ENCODE data around the gene LYPD6B.
A peak's percentile ranks its signal among the peaks of the same experiment; 100 is the strongest.

The LYPD6B gene

GRCh38 chr2:149205143-149205542 is 166.6 kb downstream of the LYPD6B start:
- DNase-seq (ENCODE audit: low read depth), result no peak
- H3K4me3 ChIP-seq (ENCODE audit: low read length), result no peak overlapping the region
- TF ChIP-seq, protein P1, sequence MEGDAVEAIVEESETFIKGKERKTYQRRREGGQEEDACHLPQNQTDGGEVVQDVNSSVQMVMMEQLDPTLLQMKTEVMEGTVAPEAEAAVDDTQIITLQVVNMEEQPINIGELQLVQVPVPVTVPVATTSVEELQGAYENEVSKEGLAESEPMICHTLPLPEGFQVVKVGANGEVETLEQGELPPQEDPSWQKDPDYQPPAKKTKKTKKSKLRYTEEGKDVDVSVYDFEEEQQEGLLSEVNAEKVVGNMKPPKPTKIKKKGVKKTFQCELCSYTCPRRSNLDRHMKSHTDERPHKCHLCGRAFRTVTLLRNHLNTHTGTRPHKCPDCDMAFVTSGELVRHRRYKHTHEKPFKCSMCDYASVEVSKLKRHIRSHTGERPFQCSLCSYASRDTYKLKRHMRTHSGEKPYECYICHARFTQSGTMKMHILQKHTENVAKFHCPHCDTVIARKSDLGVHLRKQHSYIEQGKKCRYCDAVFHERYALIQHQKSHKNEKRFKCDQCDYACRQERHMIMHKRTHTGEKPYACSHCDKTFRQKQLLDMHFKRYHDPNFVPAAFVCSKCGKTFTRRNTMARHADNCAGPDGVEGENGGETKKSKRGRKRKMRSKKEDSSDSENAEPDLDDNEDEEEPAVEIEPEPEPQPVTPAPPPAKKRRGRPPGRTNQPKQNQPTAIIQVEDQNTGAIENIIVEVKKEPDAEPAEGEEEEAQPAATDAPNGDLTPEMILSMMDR (conservative IDR thresholded peaks at IDR 0.05; ENCODE audit: low read depth, low read length), result no peak

- no peak for DNase-seq (ENCODE audit: low read depth)
- H3K4me3 ChIP-seq (ENCODE audit: low read length), result no peak overlapping the region
- TF ChIP-seq, protein P1 (conservative IDR thresholded peaks at IDR 0.05; ENCODE audit: low read depth, low read length), result no peak
These were observed 175.4 kb downstream of the LYPD6B start for GRCh38 chr2:149213764-149214493.

- no peak overlapping the region for H3K4me3 ChIP-seq (ENCODE audit: low read length)
- TF ChIP-seq, protein P1 (conservative IDR thresholded peaks at IDR 0.05; ENCODE audit: low read depth, low read length), result no peak
- DNase-seq (ENCODE audit: low read depth), result no peak
These were observed 180.0 kb downstream of the LYPD6B start for GRCh38 chr2:149218497-149218896.

GRCh38 chr2:149219856-149220255 is 181.4 kb downstream of the LYPD6B start:
- no peak for DNase-seq (ENCODE audit: low read depth)
- H3K4me3 ChIP-seq (ENCODE audit: low read length), result no peak overlapping the region
- TF ChIP-seq, protein P1 (conservative IDR thresholded peaks at IDR 0.05; ENCODE audit: low read depth, low read length), result no peak

GRCh38 chr2:149221002-149221401 is 182.5 kb downstream of the LYPD6B start:
- TF ChIP-seq, protein P1 (conservative IDR thresholded peaks at IDR 0.05; ENCODE audit: low read depth, low read length), result no peak
- H3K4me3 ChIP-seq (ENCODE audit: low read length), result no peak overlapping the region
- no peak for DNase-seq (ENCODE audit: low read depth)

DNA sequence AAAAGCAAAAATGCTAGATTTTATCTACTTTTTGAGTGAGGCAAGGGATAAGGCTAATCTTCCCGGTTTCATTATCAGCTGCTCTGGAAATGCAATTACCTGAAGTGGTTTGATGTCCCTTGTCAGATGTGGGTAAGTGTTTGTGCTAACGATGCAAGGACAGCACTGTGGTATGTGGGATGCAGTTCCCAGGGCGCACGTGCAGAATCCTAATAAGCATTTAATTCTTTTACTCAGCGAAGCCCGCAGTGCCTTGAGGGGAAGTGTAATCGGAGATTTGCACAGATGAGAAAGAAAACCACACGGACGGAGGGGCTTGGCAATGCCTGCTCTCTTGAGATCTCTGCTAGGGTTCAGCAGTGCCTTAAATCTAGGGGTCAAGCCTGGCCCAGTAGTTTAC is 183.4 kb downstream of the LYPD6B start:
- TF ChIP-seq, protein P1 (conservative IDR thresholded peaks at IDR 0.05; ENCODE audit: low read depth, low read length), result no peak
- DNase-seq (ENCODE audit: low read depth), result peak; percentile 63
- H3K4me3 ChIP-seq (ENCODE audit: low read length), result no peak overlapping the region

GRCh38 chr2:149223472-149224095 is 185.1 kb downstream of the LYPD6B start:
- no peak for DNase-seq (ENCODE audit: low read depth)
- TF ChIP-seq, protein P1 (conservative IDR thresholded peaks at IDR 0.05; ENCODE audit: low read depth, low read length), result no peak

More at GRCh38 chr2:149223472-149224095, 185.1 kb downstream of the LYPD6B start:
- no peak overlapping the region for H3K4me3 ChIP-seq (ENCODE audit: low read length)
